Inferior parietal cortex (tissue), 1 donor: ENCODE measurements around the gene PAX8.

Experiments
- DNase-seq: peaks from one replicate; pipeline ENCODE4 v3.0.0-alpha.2; 2016; ENCODE audit errors: extremely low spot score

PAX8 gene

DNA sequence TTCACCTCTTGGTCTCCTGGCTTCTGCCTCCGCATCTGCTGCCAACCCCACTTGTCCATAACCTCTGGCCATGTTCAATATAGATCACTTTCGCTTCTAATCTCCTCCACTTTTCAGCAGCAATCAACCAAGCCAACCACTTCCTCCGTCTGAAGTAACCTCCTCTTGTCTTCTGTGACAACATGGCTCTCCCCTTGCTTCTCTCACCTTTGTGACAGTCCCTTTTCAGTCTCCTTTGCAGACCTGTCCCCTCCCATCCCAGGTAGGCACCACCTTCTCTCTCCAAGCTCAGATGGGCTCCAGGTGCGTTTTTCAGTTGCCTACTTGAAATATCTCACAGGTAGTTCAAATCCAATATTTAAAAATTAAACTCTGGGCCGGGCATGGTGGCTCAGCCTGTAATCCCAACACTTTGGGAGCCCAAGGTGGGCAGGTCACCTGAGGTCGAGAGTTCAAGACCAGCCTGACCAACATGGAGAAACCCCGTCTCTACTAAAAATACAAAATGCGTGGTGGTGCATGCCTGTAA lies 109.7 kb downstream of the PAX8 start:
- DNase-seq = no peak

- DNase-seq = no peak
Measured at GRCh38 chr2:113167962-113168340, 110.8 kb downstream of the PAX8 start.

DNA sequence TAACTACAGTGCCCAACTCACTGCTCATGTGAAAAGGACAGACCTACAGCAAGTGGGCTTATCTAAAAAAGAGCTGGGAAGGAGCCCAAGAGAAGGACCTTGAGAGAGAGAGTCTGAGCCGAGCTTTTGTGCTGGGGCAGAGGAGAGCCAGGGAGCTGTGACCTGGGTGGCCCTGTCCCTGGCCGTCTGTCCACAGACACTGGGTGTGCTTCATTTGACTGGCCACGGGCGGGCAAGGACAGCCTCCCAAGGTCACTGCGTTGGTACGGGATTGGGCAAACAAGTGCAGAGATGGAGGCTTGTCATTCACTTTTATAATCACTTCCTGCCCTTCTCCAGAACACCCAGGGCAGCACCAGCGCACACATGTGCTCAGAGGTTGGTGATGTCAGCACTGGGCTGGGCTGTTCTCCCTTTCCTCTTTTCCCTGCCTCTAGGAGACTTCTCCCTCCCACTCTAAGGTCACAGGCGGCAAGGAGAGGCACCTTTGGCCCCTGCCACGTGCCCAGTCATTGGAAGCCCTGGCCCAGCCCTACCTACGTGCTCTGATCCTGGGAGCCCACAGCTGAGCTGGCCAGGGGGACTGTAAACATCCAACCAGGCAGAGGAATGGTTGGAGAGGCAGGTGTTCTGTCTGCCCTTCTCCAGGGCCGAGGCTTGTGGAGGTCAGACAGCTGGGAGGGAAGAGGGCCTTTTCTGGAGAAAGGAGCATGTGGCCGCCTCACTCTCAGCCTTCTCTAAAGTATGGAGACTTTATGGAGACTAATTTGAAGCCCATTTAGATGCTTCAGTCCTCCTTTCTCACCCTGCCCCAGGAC lies 111.4 kb downstream of the PAX8 start:
- DNase-seq = no peak

DNA sequence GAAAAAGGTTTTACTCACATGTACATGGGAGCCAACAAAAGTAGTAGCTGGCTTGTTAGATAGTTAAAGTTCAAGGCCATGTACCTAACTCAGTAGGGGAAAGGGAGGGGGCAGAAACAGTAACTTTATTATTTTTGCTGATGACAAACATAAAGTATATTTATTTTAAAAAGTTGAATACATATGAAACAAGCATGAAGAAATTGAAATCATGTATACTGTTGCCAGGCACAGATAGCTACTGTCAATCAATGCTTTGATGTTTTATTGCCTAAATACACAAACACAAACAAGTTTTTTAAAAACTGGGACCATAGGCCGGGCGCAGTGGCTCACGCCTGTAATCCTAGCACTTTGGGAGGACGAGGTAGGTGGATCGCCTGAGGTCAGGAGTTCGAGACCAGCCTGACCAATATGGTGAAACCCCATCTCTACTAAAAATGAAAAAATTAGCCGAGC lies 112.5 kb downstream of the PAX8 start:
- DNase-seq = no peak
